IMR-90 (cell line): ENCODE data around the gene SMTNL1. TPM values are rescaled to one million over a fixed set of nuclear protein-coding genes. Genes with fewer than 3 reads are reported as not detected.

Source experiments
- ATAC-seq: fragments of 200-7000 bp; cut with Tn5 transposase; 2 replicates; pipeline ENCODE4 v1.9.1; 2020; ENCODE audit warnings: low read depth, mild to moderate bottlenecking, moderate library complexity
- BruUV-seq: library from RNA; stranded (reverse); fragments of 400-500 nt; replicated peaks from 2 replicates; lab custom pipeline; 2021; lab: Mats Ljungman, UMichigan
- CTCF ChIA-PET: fragments of 300-600 bp; formaldehyde crosslinking; extraction: SDS; loops from one replicate; lab custom pipeline; 2021; ENCODE audit warnings: antibody characterized with exemption; lab: Yijun Ruan, JAX
- POLR2A ChIA-PET: fragments of 300-600 bp; sonication (Branson Sonifier 250); formaldehyde crosslinking; loops from one replicate; lab custom pipeline; 2022; ENCODE audit warnings: antibody characterized with exemption; ENCODE audit not compliant: unreplicated experiment; lab: Charles Lee
- DNase-seq: peaks from one replicate; pipeline ENCODE4 v3.0.0; 2013
- H2AFZ ChIP-seq: replicated peaks from 2 replicates; pipeline ENCODE3; 2013; ENCODE audit warnings: low read length, mild to moderate bottlenecking; ENCODE audit not compliant: poor library complexity
- H2AK5ac ChIP-seq: 2 replicates; pipeline ENCODE4 v1.6.1; 2013; ENCODE audit warnings: low read depth, low read length, inconsistent platforms
- H2AK9ac ChIP-seq: replicated peaks from 2 replicates; pipeline ENCODE3; 2013; ENCODE audit warnings: mild to moderate bottlenecking, low read depth, low read length, moderate library complexity; ENCODE audit not compliant: poor library complexity
- H2BK120ac ChIP-seq: 2 replicates; pipeline ENCODE4 v1.6.1; 2013; ENCODE audit warnings: low read depth, low read length, inconsistent platforms
- H2BK15ac ChIP-seq: 3 replicates; pipeline ENCODE4 v1.6.1; 2013; ENCODE audit warnings: low read depth, low read length, inconsistent platforms
- H2BK20ac ChIP-seq: 2 replicates; pipeline ENCODE4 v1.6.1; 2013; ENCODE audit warnings: low read depth, mild to moderate bottlenecking, inconsistent platforms, low read length, moderate library complexity
- H2BK5ac ChIP-seq: 2 replicates; pipeline ENCODE4 v1.6.1; 2013; ENCODE audit warnings: mild to moderate bottlenecking, low read depth, low read length, inconsistent platforms; ENCODE audit not compliant: poor library complexity, severe bottlenecking
- H3K14ac ChIP-seq: replicated peaks from 2 replicates; pipeline ENCODE4 v1.6.1; 2013; ENCODE audit warnings: low read depth, low read length, inconsistent platforms
- H3K18ac ChIP-seq: 2 replicates; pipeline ENCODE4 v1.6.1; 2013; ENCODE audit warnings: low read depth, low read length, control low read depth
- H3K23ac ChIP-seq: 2 replicates; pipeline ENCODE4 v1.6.1; 2013; ENCODE audit warnings: low read depth, low read length, inconsistent platforms
- H3K27ac ChIP-seq: 2 replicates; pipeline ENCODE4 v1.5.1; 2013; ENCODE audit warnings: mild to moderate bottlenecking, control low read depth, low read length; ENCODE audit not compliant: insufficient read depth
- H3K27me3 ChIP-seq: 2 replicates; pipeline ENCODE4 v1.6.1; 2013; ENCODE audit warnings: low read length; ENCODE audit not compliant: control insufficient read depth, insufficient read depth
- H3K36me3 ChIP-seq: 2 replicates; pipeline ENCODE4 v1.6.1; 2013; ENCODE audit warnings: low read length, mixed read lengths; ENCODE audit not compliant: control insufficient read depth, insufficient read depth
- H3K4ac ChIP-seq: 2 replicates; pipeline ENCODE4 v1.6.1; 2013; ENCODE audit warnings: low read depth, low read length, inconsistent platforms
- H3K4me1 ChIP-seq: 2 replicates; pipeline ENCODE4 v1.6.1; 2013; ENCODE audit warnings: low read length, mixed read lengths; ENCODE audit not compliant: control insufficient read depth, insufficient read depth
- H3K4me2 ChIP-seq: 2 replicates; pipeline ENCODE4 v1.6.1; 2013; ENCODE audit warnings: low read depth, mild to moderate bottlenecking, control low read depth, low read length, moderate library complexity
- H3K4me3 ChIP-seq: 2 replicates; pipeline ENCODE4 v1.5.1; 2013; ENCODE audit warnings: low read depth, mild to moderate bottlenecking, control low read depth, low read length, moderate library complexity; ENCODE audit not compliant: insufficient read depth
- H3K56ac ChIP-seq: 2 replicates; pipeline ENCODE4 v1.6.1; 2013; ENCODE audit warnings: low read length, inconsistent platforms; ENCODE audit not compliant: insufficient read depth; ENCODE audit errors: extremely low read depth
- H3K79me1 ChIP-seq, 2 experiments: 2 replicates each; pipeline ENCODE4 v1.6.1; 2013; ENCODE audit warnings: low read length in 2 of 2, inconsistent platforms in 1 of 2, low read depth in 1 of 2
- H3K9ac ChIP-seq: 2 replicates; pipeline ENCODE4 v1.6.1; 2013; ENCODE audit warnings: low read depth, low read length, control low read depth
- H3K9me1 ChIP-seq: 2 replicates; pipeline ENCODE4 v1.6.1; 2013; ENCODE audit warnings: low read length, inconsistent platforms; ENCODE audit not compliant: insufficient read depth
- H3K9me3 ChIP-seq: 2 replicates; pipeline ENCODE4 v1.6.1; 2013; ENCODE audit warnings: low read length; ENCODE audit not compliant: control insufficient read depth, insufficient read depth
- H4K20me1 ChIP-seq: 2 replicates; pipeline ENCODE4 v1.6.1; 2013; ENCODE audit warnings: low read length, inconsistent platforms; ENCODE audit not compliant: insufficient read depth
- H4K5ac ChIP-seq: 2 replicates; pipeline ENCODE4 v1.6.1; 2013; ENCODE audit warnings: mild to moderate bottlenecking, low read depth, low read length, control low read depth
- H4K8ac ChIP-seq, 2 experiments: 2 replicates each; pipeline ENCODE4 v1.6.1; 2013; ENCODE audit warnings: low read depth in 2 of 2, low read length in 2 of 2, control low read depth in 1 of 2, inconsistent platforms in 1 of 2
- H4K91ac ChIP-seq: 2 replicates; pipeline ENCODE4 v1.6.1; 2013; ENCODE audit warnings: low read depth, low read length, inconsistent platforms; ENCODE audit not compliant: insufficient read depth
- BHLHE40 ChIP-seq: fragments of 150-350 bp; IDR thresholded peaks from 2 replicates; pipeline ENCODE4 v1.6.1; 2016; ENCODE audit warnings: mild to moderate bottlenecking, low read depth, low read length
- CHD1 ChIP-seq: IDR thresholded peaks from 2 replicates; pipeline ENCODE4 v1.6.1; 2012; ENCODE audit warnings: low read depth, low read length, improper control_type of control experiment
- FOS ChIP-seq: fragments of 150-350 bp; IDR thresholded peaks from 2 replicates; pipeline ENCODE4 v1.6.1; 2016; ENCODE audit warnings: low read depth, low read length
- MAZ ChIP-seq: IDR thresholded peaks from 2 replicates; pipeline ENCODE4 v1.6.1; 2012; ENCODE audit warnings: low read depth, mild to moderate bottlenecking, low read length, improper control_type of control experiment, moderate library complexity, borderline replicate concordance
- MXI1 ChIP-seq: IDR thresholded peaks from 2 replicates; pipeline ENCODE4 v1.6.1; 2012; ENCODE audit warnings: low read depth, mild to moderate bottlenecking, low read length, moderate library complexity, borderline replicate concordance
- NFE2L2 ChIP-seq: fragments of 150-350 bp; IDR thresholded peaks from 2 replicates; pipeline ENCODE4 v1.6.1; 2016; ENCODE audit warnings: low read depth, mild to moderate bottlenecking, low read length
- RAD21 ChIP-seq: IDR thresholded peaks from 2 replicates; pipeline ENCODE4 v1.6.1; 2012; ENCODE audit warnings: low read length, improper control_type of control experiment
- RCOR1 ChIP-seq: IDR thresholded peaks from 2 replicates; pipeline ENCODE4 v1.6.1; 2012; ENCODE audit warnings: mild to moderate bottlenecking, low read length, improper control_type of control experiment; ENCODE audit not compliant: insufficient replicate concordance
- RFX5 ChIP-seq: IDR thresholded peaks from 2 replicates; pipeline ENCODE4 v1.8.0; 2012; ENCODE audit warnings: low read depth, mild to moderate bottlenecking, low read length, moderate library complexity
- WGBS, 2 experiments: methylation state at CpG; one replicate each; pipeline versions ENCODE4 v1.1.5 to v1.1.7; 2013; ENCODE audit warnings: missing lambda C conversion rate in 2 of 2; ENCODE audit not compliant: insufficient read length in 1 of 2; ENCODE audit errors: extremely low coverage in 2 of 2; 5-methylcytosine and 5-hydroxymethylcytosine counted together
- dilution Hi-C: fragments of 300-500 bp; cut with HindIII; formaldehyde crosslinking; loops from one replicate; pipeline ENCODE4 v1.14.3; 2018; ENCODE audit warnings: low sequenced_read_pairs; ENCODE audit not compliant: unreplicated experiment
- in situ Hi-C: fragments of 300-500 bp; cut with MboI; formaldehyde crosslinking; loops from 3 replicates; pipeline ENCODE4 v1.14.3; 2019; ENCODE audit warnings: low sequenced_read_pairs, inconsistent platforms, mixed read lengths
- intact Hi-C: fragments of 100-400 bp; cut with micrococcal nuclease; formaldehyde crosslinking; loops from 2 replicates; pipeline ENCODE4 v1.10.0; 2022
- polyA plus RNA-seq, 3 experiments: library from polyadenylated mRNA; depleted of rRNA; stranded (reverse); fragments of >200 nt; gene quantifications; 2 replicates each; pipeline ENCODE4 v1.2.3, GENCODE V29; 2012; ENCODE audit warnings: low replicate concordance in 1 of 3
- total RNA-seq: library from RNA; depleted of rRNA; stranded (reverse); fragments of >200 nt; gene quantifications from 2 replicates; pipeline ENCODE4 v1.2.3, GENCODE V29; 2012
- TF ChIP-seq, protein P1 (sequence below): fragments of 150-350 bp; IDR thresholded peaks from 2 replicates; pipeline ENCODE4 v1.6.1; 2017; ENCODE audit warnings: mild to moderate bottlenecking, antibody characterized with exemption, low read length, low read depth
- TF ChIP-seq, protein P2 (sequence below): fragments of 150-350 bp; IDR thresholded peaks from 2 replicates; pipeline ENCODE4 v1.6.1; 2016; ENCODE audit warnings: low read depth, mild to moderate bottlenecking, low read length, moderate library complexity, borderline replicate concordance

SMTNL1 gene
- total and polyA plus RNA-seq, 2 of the 4 experiments (the other 2 are of a cell fraction), result not detected

GRCh38 chr11:57566905-57567514 is 29.6 kb downstream of the SMTNL1 start:
- H3K27ac ChIP-seq, result peak overlapping the region; percentile 61
- H3K4ac ChIP-seq, result peak overlapping the region; percentile 80
- in situ Hi-C loops (loop anchor here (5.0 kb wide), 1 partner anchor 75 kb away; no protein-coding TSS in a partner anchor), intact Hi-C loops (loop anchor here (5.0 kb wide), 1 partner anchor 235 kb away; no protein-coding TSS in a partner anchor), dilution Hi-C loops (no loop called here)
- TF ChIP-seq CHD1 (no peak), NFE2L2 (no peak), MAZ (no peak), MXI1 (no peak), RAD21 (no peak), FOS (no peak), RFX5 (no peak), RCOR1 (no peak), BHLHE40 (no peak)
- TF ChIP-seq, protein P1, sequence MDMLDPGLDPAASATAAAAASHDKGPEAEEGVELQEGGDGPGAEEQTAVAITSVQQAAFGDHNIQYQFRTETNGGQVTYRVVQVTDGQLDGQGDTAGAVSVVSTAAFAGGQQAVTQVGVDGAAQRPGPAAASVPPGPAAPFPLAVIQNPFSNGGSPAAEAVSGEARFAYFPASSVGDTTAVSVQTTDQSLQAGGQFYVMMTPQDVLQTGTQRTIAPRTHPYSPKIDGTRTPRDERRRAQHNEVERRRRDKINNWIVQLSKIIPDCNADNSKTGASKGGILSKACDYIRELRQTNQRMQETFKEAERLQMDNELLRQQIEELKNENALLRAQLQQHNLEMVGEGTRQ, result no peak
- TF ChIP-seq, protein P2, sequence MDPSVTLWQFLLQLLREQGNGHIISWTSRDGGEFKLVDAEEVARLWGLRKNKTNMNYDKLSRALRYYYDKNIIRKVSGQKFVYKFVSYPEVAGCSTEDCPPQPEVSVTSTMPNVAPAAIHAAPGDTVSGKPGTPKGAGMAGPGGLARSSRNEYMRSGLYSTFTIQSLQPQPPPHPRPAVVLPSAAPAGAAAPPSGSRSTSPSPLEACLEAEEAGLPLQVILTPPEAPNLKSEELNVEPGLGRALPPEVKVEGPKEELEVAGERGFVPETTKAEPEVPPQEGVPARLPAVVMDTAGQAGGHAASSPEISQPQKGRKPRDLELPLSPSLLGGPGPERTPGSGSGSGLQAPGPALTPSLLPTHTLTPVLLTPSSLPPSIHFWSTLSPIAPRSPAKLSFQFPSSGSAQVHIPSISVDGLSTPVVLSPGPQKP, result no peak
- no peak overlapping the region for H2BK15ac ChIP-seq
- H3K23ac ChIP-seq, result peak overlapping the region; percentile 68
- H2BK20ac ChIP-seq, result no peak overlapping the region
- ChIA-PET POLR2A (interaction anchor here (1.0 to 1.6 kb wide), 2 partner anchors 73 to 74 kb away, joined by 3 to 4 read pairs; no protein-coding TSS in a partner anchor), CTCF (interaction anchor here (0.9 to 2.2 kb wide), 6 partner anchors 8 to 100 kb away, joined by 3 to 34 read pairs (median 8); no protein-coding TSS in a partner anchor)
- H2BK5ac ChIP-seq, result peak overlapping the region; percentile 59
- H2AK9ac ChIP-seq, result peak overlapping the region; percentile 89
- H4K8ac ChIP-seq, result peak overlapping the region; percentile 4 to 73; a peak in 3 of 4 replicates
- BruUV-seq, result no TSS peak
- H4K5ac ChIP-seq, result peak overlapping the region; percentile 26
- H2AK5ac ChIP-seq, result peak overlapping the region; percentile 6; the same call in 1 of the 2 replicates
- DNase-seq, result peak; percentile 13
- peak overlapping the region; percentile 55 for H3K18ac ChIP-seq
- H3K14ac ChIP-seq, result peak overlapping the region; percentile 96
- ATAC-seq, result peak; percentile 40
- H3K9me3 ChIP-seq, result no peaks in the 10 kb centered on the region
- peak overlapping the region; percentile 98 for H2AFZ ChIP-seq
- peaks cover 11% of the 10 kb centered on the region for H3K4me1 ChIP-seq
- 0% methylated on average over 3 of the region's 15 CpGs; no CpG with 5 or more reads in 1 of the 2 experiments for WGBS, 2 experiments
- no peaks in the 10 kb centered on the region for H3K36me3 ChIP-seq
- H4K91ac ChIP-seq, result peak overlapping the region; percentile 8; the same call in 1 of the 2 replicates
- no peaks in the 10 kb centered on the region for H3K27me3 ChIP-seq
- peak overlapping the region; percentile 40; the same call in 1 of the 2 replicates for H3K56ac ChIP-seq
- peak overlapping the region; percentile 75 for H3K9ac ChIP-seq
- H3K4me3 ChIP-seq, result peak overlapping the region; percentile 80
- H3K4me2 ChIP-seq, result peak overlapping the region; percentile 98
- H3K9me1 ChIP-seq, result peaks cover 4% of the 10 kb centered on the region; the same call in 1 of the 2 replicates
- peaks cover 11 to 25% of the 10 kb centered on the region in 2 experiments; a peak in 3 of 4 replicates for H3K79me1 ChIP-seq
- peak overlapping the region; percentile 1; the same call in 1 of the 2 replicates for H2BK120ac ChIP-seq
- 0 out of 2 replicates have a peak, but pooled peaks cover 6% of the 10 kb centered on the region for H4K20me1 ChIP-seq
